Fibroblast of upper back skin (primary cell): Measurements from ENCODE around the gene PRRT2.
"Not testable (repeated sequence)": the region's sequence is repeated elsewhere in the genome, so short reads cannot be mapped to it uniquely, and the experiment has no call there.

Source experiments
- DNase-seq: peaks from one replicate; pipeline ENCODE4 v3.0.0-alpha.2; 2013

The PRRT2 gene

DNA sequence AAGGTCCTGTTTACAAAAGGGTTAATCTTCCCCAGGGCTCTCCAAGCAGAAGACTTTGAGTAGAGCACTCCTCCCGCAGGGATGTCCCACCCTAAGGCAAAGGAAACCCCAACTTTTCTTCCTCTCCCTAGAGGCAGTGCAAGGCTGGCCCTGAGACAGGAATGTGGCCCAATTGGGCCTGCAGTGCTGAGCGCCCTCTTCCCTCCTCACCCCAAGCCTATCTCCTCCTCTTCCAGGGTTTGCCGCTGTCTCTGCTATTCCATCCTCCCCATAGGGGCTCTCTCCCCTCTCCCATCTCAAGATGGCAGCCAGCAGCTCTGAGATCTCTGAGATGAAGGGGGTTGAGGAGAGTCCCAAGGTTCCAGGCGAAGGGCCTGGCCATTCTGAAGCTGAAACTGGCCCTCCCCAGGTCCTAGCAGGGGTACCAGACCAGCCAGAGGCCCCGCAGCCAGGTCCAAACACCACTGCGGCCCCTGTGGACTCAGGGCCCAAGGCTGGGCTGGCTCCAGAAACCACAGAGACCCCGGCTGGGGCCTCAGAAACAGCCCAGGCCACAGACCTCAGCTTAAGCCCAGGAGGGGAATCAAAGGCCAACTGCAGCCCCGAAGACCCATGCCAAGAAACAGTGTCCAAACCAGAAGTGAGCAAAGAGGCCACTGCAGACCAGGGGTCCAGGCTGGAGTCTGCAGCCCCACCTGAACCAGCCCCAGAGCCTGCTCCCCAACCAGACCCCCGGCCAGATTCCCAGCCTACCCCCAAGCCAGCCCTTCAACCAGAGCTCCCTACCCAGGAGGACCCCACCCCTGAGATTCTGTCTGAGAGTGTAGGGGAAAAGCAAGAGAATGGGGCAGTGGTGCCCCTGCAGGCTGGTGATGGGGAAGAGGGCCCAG lies 1.0 kb downstream of the PRRT2 start:
- DNase-seq, result no peak

DNA sequence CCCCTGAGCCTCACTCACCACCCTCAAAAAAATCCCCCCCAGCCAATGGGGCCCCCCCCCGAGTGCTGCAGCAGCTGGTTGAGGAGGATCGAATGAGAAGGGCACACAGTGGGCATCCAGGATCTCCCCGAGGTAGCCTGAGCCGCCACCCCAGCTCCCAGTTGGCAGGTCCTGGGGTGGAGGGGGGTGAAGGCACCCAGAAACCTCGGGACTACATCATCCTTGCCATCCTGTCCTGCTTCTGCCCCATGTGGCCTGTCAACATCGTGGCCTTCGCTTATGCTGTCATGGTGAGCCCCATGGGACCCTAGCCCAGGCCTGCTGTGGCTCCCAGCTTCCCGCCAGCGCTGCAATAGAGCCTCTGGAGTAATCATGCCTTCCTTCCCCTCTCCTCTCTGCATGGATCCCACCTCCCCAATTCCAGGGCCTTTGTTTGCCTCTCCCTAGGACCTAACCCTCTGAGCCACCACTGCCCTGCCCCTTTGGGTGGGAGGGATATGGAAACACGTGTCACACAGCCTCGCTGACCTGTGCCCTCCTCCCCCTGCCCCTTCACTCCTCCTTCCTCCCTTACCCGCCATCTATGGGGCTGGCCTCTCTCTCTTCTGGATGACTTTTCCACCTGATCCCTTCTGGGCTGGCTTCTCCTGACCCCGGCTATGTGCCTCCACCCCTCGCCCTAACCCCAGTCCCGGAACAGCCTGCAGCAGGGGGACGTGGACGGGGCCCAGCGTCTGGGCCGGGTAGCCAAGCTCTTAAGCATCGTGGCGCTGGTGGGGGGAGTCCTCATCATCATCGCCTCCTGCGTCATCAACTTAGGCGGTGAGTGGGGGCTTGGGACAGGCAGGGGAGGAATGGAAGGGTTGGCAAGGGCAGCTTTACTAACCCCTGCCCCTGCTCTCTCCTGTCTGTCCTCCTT lies 1.9 kb downstream of the PRRT2 start:
- DNase-seq, result no peak

DNA sequence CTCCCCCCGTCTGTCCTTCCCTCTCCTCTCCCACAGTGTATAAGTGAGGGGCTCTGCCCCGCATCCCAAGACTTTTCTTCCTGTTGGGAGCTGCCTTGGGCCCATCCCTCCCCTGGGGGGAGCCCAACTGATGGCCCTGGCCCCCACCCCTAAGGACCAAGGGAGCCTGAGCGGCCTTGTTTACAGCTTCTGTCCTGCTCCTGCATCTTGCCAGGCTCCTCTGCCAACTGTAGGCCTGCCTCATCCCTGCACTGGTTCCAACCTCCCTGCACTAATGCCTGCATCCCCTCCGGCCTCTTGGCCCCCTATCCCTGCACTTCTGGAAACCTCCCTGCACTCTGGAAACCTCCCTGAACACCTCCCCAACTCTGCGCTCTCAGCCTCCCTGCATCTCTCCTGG lies 2.6 kb downstream of the PRRT2 start:
- DNase-seq, result no peak

DNA sequence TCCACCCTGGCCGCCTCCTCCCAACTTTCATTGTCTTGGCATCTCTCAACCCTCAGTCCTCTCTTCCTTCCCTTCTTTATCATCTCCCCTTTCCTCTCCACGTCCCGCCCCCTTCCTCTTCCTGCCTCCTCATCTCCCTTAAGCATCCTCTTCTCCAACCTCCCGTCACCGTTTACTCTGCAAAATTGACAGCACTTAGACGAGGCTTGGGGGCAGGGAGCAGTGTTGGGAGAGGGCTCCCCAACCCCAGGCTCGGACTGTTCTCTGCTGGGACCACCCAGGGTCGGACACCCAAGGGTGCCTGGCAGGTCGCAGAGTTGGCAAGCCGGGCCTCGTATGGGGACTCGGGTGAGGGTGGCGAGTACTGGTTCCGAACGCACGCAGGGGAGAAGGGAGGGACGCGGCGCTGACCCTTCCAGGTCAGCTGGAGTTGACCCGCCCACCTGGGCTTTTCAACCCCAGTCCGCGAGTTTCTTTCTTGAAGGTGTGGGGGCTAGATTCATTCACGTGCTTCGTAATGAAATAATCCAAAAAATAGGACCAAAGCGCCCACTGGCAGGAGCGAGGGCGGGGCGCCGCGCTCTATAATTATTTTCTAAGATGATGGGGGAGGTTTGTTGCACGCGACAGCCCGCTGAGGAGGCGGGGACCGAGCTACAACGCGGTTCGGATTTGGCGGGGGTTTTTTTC lies 3.2 kb downstream of the PRRT2 start:
- no peak for DNase-seq

DNA sequence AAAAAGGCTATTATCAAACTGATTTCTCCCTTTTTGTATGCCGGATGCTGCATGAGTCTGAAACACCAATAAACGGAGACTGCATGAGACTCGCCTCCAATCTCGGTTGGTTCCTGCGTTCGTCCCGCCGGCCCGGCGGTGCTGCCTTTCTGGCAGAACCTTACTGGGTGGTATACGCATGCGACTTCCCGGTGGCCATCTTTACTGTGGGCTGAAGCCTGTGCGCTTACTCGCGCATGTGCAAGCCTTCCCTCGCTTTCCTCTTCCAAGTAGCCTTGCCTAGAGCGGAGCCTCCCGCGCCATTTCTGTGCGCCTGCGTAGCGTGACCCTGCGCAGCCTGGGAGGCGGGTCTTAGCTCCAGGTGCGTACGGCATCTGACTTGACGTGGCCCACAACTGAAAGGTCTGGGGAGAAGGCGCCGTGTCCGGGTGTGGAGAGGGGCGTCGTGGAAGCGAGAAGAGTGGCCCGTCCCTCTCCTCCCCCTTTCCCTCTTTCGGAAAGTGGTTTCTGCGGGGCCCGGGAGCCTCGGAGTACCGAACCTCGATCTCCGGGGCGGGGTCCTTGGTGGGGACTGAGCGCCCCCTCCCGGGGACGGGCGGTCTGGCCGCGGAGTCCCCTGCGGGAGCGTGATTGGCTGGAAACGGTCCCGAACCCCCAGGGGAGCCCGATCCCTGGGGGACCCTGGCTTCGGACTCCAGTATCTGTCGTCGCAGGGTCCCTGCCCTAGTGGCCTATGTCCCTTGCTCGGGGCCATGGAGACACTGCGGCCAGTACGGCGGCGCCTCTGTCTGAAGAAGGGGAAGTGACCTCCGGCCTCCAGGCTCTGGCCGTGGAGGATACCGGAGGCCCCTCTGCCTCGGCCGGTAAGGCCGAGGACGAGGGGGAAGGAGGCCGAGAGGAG lies 4.0 kb downstream of the PRRT2 start, which contains the start of gene PAGR1:
PAGR1 (plus strand) TSS at position 360 of the 901 bp plus-strand sequence; CDS start at position 734, 374 bp downstream.
- peak; percentile 99 for DNase-seq

DNA sequence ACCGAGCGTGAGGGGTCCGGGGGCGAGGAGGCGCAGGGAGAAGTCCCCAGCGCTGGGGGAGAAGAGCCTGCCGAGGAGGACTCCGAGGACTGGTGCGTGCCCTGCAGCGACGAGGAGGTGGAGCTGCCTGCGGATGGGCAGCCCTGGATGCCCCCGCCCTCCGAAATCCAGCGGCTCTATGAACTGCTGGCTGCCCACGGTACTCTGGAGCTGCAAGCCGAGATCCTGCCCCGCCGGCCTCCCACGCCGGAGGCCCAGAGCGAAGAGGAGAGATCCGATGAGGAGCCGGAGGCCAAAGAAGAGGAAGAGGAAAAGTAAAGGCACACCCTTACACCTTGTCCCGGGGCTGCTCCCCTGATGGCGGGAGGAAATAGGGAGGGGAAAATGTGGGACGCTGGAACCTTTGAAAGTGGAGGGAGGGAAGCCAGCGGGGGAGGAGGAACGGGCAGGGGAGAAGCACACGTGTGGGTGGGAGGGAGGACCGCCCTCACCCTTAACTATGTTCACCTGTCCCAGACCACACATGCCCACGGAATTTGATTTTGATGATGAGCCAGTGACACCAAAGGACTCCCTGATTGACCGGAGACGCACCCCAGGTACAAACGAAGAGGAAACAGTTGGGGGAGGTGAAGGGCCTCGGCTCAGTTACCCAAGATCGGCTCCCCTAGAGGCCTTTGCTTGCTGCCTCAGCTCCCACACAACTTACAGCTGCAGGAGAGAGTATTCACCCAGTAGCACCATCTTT lies 4.9 kb downstream of the PRRT2 start:
- DNase-seq, result peak; percentile 39

DNA sequence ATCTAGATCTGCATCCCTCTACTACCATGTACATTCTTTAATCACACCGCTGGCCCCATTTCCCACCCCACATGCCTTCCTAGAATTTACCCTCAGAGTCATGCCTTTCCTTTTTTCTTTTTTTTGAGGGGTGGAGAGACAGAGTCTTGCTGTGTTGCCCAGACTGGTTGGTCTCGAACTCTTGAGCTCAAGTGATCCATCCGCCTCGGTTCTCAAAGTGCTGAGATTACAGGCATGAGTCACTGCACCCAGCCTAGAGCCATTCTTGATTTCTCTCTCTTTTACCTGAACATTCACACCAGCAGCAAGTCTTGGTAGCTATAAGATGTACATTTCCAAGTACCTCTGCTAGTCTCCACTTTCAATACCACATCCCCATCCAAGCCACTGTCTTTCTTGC lies 6.1 kb downstream of the PRRT2 start:
- no peak for DNase-seq

DNA sequence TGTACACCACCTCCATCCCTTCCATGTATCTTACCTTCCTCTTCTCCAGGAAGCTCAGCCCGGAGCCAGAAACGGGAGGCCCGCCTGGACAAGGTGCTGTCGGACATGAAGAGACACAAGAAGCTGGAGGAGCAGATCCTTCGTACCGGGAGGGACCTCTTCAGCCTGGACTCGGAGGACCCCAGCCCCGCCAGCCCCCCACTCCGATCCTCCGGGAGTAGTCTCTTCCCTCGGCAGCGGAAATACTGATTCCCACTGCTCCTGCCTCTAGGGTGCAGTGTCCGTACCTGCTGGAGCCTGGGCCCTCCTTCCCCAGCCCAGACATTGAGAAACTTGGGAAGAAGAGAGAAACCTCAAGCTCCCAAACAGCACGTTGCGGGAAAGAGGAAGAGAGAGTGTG lies 7.5 kb downstream of the PRRT2 start:
- no peak for DNase-seq

DNA sequence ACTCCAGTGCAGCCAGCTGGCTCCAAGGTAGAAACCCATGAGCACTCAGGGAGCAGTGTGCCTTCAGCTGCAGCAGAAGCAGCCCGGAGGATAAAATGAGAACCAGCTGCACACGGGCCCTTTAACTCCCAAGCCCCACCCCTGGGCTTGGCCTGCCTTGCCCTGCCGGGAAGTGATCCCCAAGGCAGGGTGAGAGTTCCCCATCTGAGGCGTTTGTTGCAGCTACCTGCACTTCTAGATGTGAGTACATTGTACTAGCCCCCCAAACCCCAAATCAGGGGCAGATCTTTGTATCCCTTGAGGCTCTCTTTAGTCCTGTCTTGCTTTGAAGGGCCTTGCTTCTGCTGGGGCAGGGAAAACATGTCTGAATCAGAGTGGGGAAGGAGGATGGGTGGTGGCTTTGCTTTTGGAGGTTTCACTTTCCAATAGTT lies 8.3 kb downstream of the PRRT2 start, which contains the start of gene MVP:
MVP (plus strand) TSS at position 192 of the 431 bp plus-strand sequence. CDS start 10,088 bp downstream, outside the sequence.
- DNase-seq, result peak; percentile 72

DNA sequence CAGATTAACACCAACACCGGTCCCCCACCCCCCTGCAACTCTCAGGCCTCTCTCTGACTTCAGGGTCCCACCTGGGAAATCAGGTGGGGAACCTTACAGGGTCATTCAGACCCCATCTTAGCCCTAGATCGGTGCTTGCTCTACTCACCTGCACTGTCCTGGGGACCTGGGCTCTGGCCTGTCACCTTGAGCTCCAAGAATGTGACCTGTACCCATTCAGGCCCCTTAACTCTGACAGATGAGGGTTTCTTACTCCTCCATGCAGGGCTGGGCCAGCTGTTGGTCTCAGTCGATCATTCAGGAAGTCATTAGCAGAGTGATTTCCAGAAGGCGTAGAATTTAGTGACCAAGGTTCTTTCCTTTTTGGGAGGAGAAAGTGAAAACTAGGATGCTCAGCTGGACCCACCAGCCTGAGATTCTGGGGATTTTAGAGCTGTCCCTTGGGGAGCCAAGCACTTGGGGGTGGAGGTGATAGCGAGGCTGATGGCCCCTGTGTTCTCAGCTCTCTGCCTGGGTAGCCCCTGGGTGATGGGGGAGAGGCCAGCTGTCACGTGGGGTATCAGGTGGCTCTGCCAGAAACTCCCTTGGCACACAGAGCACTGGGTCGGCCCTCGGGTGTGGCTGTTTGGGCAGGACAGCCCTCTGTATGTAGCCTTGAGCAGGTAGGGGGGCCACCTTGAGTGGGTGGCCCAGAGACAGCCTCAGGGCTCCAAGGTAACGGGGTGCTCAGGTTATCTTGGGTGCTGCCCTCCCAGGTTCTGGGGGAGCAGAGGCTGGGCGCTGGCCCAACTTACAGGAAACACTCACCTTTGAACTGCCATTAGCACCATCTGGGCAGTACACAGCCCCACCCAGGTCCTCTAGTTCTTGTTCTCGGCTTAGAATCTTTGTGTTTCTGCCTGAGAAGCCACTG lies 9.0 kb downstream of the PRRT2 start:
- no peak for DNase-seq

DNA sequence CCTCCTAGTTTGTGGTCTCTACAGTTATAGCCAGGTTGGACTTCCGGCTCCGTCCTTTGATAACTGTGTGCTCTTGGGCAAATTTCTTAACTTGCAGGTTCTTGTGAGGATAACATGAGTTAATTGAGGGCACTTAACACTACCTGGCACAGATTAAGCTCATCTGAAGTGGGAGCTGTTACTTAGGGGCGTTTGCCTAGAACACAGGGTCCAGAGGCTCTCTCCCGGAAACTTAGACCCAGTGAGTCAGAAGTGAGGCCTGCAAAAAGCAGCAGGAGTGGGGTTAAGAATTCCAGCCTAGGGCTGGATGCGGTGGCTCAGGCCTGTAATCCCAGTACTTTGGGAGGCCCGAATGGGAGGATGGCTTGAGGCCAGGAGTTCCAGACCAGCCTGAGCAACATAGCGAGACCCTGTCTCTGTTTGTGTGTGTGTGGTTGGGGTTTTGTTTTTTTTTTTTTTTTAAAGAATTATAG lies 9.7 kb downstream of the PRRT2 start:
- DNase-seq, result peak; percentile 82

DNA sequence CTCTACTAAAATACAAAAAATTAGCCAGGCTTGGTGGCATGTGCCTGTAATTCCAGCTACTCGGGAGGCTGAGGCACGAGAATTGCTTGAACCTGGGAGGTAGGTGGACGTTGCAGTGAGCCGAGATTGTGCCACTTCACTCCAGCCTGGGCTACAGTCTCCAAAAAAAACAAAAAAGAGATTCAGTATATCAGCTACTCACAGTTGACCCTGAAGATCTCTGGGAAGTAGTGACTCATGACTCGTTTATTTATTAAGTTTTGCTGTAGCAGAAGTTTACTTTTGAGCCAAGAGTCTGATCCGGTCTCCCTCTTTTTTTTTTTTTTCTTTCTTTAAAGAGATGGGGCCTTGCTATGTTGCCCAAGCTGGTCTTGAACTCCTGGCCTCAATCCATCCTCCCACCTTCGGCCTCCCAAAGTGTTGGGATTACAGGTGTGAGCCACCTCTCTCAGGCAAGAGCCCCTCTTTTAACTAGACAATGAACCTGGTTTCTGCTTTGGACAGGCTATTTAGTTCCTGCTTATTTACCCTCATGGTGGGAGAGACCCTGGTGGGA lies 12.7 kb downstream of the PRRT2 start:
- peak; percentile 83 for DNase-seq

DNA sequence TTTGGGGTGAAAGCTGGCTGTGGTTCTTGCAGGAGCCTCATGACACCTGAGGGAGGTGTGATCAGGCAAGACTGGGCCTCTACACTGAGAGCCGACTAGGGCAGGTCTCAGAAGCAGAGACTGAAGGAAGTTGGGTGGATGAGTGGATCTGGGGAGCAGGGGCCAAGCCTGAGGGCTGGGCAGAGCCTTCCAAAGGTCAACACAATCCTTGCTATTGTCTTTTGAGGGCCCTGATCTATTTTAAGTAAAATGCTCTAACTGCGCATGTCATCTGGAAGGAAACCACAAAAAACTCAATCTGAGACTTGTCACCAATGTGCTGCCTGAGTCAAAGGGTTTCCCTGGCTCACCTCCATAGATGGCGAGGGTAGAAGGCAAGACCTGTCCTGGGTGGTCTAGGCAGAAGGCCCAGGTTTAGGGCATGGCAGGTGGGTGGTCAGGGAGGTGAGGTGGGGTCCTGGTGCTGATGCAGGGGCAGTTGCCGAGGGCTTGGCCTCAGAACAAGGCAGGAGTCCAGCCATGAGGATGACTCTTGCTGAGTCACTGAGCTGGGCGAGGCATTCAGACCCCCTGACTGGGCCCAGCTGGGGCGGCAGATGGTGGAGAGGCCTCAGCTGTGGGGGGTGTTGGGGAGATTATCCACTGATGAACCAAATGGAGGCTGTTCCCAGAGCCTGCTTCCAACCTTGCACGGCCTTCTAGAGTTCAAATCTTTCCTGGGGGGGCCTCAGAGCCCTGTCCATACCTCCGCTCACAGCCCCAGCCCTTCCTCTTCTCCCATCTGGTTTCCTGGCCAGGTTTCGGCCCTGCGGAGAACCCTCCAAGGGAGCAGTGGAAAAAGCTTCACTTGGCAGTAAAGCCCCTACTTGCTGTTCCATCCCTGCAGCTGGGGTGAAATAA lies 13.4 kb downstream of the PRRT2 start:
- DNase-seq, result peak; percentile 90

DNA sequence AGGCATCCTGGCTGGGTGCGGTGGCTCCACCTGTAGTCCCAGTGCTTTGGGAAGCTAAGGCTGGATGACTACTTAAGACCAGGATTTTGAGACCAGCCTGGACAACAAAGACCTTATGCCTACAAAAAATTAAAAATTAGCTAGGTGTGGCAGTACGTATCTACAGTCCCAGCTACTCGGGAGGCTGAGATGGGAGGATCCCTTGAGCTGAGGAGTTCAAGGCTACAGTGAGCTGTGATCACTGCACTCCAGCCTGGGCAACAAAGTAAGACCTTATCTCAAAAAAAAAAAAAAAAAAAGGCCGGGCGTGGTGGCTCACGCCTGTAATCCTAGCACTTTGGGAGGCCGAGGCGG lies 14.3 kb downstream of the PRRT2 start:
- no peak for DNase-seq

DNA sequence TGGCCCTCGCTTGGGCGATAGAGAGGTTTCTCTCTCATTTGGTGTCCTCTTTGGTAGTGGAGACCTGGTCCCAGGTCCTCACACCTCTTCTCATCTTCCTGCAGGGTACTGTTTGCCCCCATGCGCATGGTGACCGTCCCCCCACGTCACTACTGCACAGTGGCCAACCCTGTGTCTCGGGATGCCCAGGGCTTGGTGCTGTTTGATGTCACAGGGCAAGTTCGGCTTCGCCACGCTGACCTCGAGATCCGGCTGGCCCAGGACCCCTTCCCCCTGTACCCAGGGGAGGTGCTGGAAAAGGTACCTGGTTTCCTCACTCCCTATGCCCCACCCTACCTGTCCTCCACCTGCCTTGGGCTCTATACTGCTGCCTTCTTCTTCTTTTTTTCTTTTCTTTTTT lies 18.8 kb downstream of the PRRT2 start:
- no peak for DNase-seq

DNA sequence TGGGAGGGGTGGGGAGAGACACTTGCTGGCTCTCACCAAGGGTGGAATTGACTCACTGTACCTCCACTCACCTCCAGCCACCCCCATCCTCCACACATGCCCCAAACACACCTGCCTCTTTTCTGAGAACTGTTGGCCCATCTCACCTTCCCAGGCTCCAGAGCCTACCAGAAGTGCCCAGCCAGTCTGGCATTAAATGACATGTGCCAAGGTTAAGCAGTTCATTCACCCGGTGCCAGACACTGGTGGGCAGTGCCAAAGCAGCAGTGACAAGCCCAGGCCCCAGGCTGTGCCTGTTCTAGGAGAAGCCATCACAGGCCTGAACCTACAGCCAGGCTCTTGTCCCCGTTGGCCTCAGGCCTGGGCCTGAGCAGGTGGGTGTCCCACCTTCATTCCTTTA lies 19.5 kb downstream of the PRRT2 start:
- no peak for DNase-seq

DNA sequence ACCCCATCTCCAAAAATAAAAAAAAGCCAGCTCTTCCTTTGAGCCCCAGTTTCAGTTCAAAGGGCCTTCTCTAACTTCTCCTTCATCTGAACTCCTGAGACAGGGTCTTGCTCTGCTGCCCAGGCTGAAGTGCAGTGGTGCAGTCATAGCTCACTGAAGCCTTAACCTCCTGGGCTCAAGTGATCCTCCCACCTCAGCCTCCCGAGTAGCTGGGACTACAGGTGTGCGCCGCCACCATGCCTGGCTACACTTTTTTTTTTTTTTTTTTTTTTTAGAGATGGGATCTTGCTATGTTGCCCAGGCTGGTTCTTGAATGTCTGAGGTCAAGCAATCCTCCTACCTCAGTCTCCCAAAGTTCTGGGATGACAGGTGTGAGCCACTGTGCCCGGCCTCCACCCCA lies 21.2 kb downstream of the PRRT2 start:
- not testable (repeated sequence) for DNase-seq

DNA sequence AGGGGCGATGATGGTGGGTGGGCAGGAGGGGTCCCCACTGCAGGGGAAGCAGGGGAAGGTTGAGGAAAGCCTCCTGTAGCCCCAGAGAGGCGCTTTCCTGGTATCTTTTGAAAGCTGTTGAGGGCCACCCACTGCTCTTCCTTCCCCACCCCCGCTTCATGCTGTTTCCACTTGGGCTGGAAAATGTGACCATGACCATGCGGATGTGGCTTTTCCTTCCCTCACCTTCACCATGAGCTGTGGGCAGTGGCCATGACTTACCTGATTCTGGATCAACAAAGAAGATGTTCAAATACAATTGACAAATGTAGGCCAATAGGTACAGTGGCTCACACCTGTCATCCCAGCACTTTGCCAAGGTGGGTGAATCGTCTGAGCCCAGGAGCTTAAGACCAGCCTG lies 22.1 kb downstream of the PRRT2 start:
- DNase-seq, result no peak
